Pancreas (tissue), 10 donors: ENCODE data around the gene USP31. TPM values are rescaled to one million over a fixed set of nuclear protein-coding genes. Genes with fewer than 3 reads are reported as not detected.
A peak's percentile ranks its signal among the peaks of the same experiment; 100 is the strongest.

Experiments
- ATAC-seq, 4 donors: fragments of 200-7000 bp; cut with Tn5 transposase; one replicate each; pipeline versions ENCODE4 v1.8.0 to v1.9.1; 2020; ENCODE audit warnings: mild to moderate bottlenecking in 4 of 4, moderate library complexity in 4 of 4
- DNase-seq, 6 donors: peaks; one replicate each; pipeline ENCODE4 v3.0.0-alpha.2; 2020
- FAIRE-seq: peaks from 2 replicates; lab custom pipeline; 2012; peaks lifted over from hg19 to GRCh38; lab: Jason Lieb, UNC
- H3K27ac ChIP-seq, 4 donors: fragments of 200-600 bp; sonication (generic); 1 replicate in 3 of 4; 2 replicates in 1 of 4; pipeline versions ENCODE4 v1.5.0 to v1.8.0; 2020
- H3K27me3 ChIP-seq, 4 donors: fragments of 200-600 bp; one replicate each; pipeline ENCODE4 v1.8.0; 2021
- H3K36me3 ChIP-seq, 3 donors: fragments of 200-600 bp; sonication (generic) in 1 of 3; one replicate each; pipeline versions ENCODE4 v1.5.0 to v1.8.0; 2020 to 2021
- H3K4me1 ChIP-seq, 3 donors: fragments of 200-600 bp; one replicate each; pipeline ENCODE4 v1.8.0; 2021
- H3K4me3 ChIP-seq, 4 donors: fragments of 200-600 bp; sonication (generic) in 2 of 4; one replicate each; pipeline versions ENCODE4 v1.5.0 to v1.8.0; 2020 to 2021
- H3K9me3 ChIP-seq, 4 donors: fragments of 200-600 bp; one replicate each; pipeline ENCODE4 v1.8.0; 2021
- CTCF ChIP-seq, 4 donors: fragments of 200-600 bp; sonication (generic) in 3 of 4; IDR thresholded peaks; one replicate each; pipeline versions ENCODE4 v1.5.0 to v1.8.0; 2021; ENCODE audit warnings: antibody characterized with exemption in 4 of 4
- WGBS, 2 donors: extraction: QIAGEN DNeasy Blood & Tissue Kit; methylation state at CpG; one replicate each; pipeline ENCODE4 v1.1.7; 2013; 5-methylcytosine and 5-hydroxymethylcytosine counted together
- intact Hi-C, 3 donors: fragments of 100-400 bp; cut with DNase I; formaldehyde crosslinking; loops; one replicate each; pipeline versions ENCODE4 v1.11.1 to v1.14.2; 2022
- polyA plus RNA-seq, 2 donors: library from polyadenylated mRNA; stranded (reverse); fragments of 200-250 nt; gene quantifications; one replicate each; pipeline ENCODE4 v1.2.3, GENCODE V29; 2013
- total RNA-seq, 6 donors: library from RNA; stranded (reverse); fragmentation: NEBNext Ultra II Directional in 4 of 6; extraction: Animal tissue kit (Norgen Biotek cat#: 25700) in 4 of 6; gene quantifications; one replicate each; pipeline versions ENCODE4 v1.2.1 to v1.2.4, GENCODE V29; 2021 to 2023
- donor health status: healthy with polysubstance abuse.
- donor health status: DM: no; HTN: no; CAD: no; lungs with moderate emphysema.
- donor health status: DM: no; HTN: no; CAD: no.
- donor health status: control.
- donor health status: control.
- donor health status: Bipolar disorder and iron deficiency.
- donor health status: DM: yes; HTN: yes; CAD: no.
- donor health status: DM: no; HTN: no; CAD: no.
- donor health status: DM: no; HTN: no; CAD: no.
- donor health status: DM: yes; HTN: yes; CAD: no.

The USP31 gene
- total RNA-seq, result 1 to 10 TPM; 4.6 to 10.0 (median 5.7) TPM
- 1 to 10 TPM; 1.9 to 6.0 TPM for polyA plus RNA-seq

- H3K27me3 ChIP-seq, result no peaks in the 10 kb centered on the region
- FAIRE-seq (no peak), ATAC-seq (peak; percentile 97 to 99 (median 98)), DNase-seq (peak; percentile 94 to 99 (median 96))
- H3K9me3 ChIP-seq, result no peaks in the 10 kb centered on the region
- H3K27ac ChIP-seq, result peak within 1 kb of the TSS; percentile 37 to 72 (median 65)
- intact Hi-C loops, result no loop called here
- H3K4me3 ChIP-seq, result peak within 1 kb of the TSS; percentile 57 to 81 (median 68)
- H3K36me3 ChIP-seq, result no peaks in the 10 kb centered on the region
- H3K4me1 ChIP-seq, result peaks cover 0 to 22% (median 4%) of the 10 kb centered on the region in 3 donors
- no peak for TF ChIP-seq CTCF (IDR thresholded peaks at IDR 0.05)
- 1% methylated on average over 32 to 75 of the region's 75 CpGs for WGBS, 2 donors
Observed at GRCh38 chr16:23149267-23149992, at the start of gene USP31. TSS of gene USP31 (minus strand) at chr16:23149452. CDS start at chr16:23149270, 182 bp downstream.

DNA sequence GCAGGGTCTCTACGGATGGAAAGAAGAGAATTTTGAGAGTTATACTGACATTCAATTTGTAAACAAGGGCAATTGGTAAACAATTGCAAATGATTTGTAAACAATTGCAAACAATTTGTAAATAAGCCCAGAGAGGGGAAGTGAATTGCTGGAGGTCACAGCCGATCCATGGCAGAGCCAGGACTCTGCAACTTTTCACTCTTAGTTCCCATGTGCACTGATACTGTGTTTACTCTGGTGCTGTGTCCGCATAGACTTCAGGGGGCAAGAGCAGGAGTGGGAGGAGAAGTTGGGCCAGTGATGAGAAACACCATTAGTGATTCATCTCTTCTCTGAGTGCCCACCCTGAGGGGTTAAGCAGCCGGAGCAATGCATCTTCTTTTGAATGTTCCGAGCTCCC is 47.3 kb upstream of the USP31 start:
- DNase-seq, result no peak
- H3K27ac ChIP-seq, result no peak overlapping the region
- WGBS, 2 donors, result 70 to 73% methylated on average over 5 of the region's 5 CpGs
- FAIRE-seq, result no peak
- H3K4me1 ChIP-seq, result peaks cover 0 to 10% (median 0%) of the 10 kb centered on the region in 3 donors
- no peak for TF ChIP-seq CTCF (IDR thresholded peaks at IDR 0.05)
- ATAC-seq, result no peak
- intact Hi-C loops, result no loop called here
- H3K4me3 ChIP-seq, result no peak overlapping the region
- no peaks in the 10 kb centered on the region for H3K9me3 ChIP-seq
- H3K27me3 ChIP-seq, result no peaks in the 10 kb centered on the region
- H3K36me3 ChIP-seq, result no peaks in the 10 kb centered on the region

GRCh38 chr16:23195366-23195978 is 46.2 kb upstream of the USP31 start:
- Histone ChIP-seq H3K4me1 (peaks cover 0 to 10% (median 0%) of the 10 kb centered on the region in 3 donors), H3K4me3 (no peak overlapping the region), H3K27ac (peak overlapping the region in 1 of 4 donors; percentile 62), H3K9me3 (no peaks in the 10 kb centered on the region), H3K36me3 (no peaks in the 10 kb centered on the region), H3K27me3 (no peaks in the 10 kb centered on the region)
- WGBS, 2 donors, result 56 to 60% methylated on average over 3 of the region's 3 CpGs
- DNase-seq, result no peak
- ATAC-seq, result peak in 2 of 4 donors; percentile 52 to 58
- FAIRE-seq, result no peak
- intact Hi-C loops, result no loop called here
- TF ChIP-seq CTCF (IDR thresholded peaks at IDR 0.05), result no peak

DNA sequence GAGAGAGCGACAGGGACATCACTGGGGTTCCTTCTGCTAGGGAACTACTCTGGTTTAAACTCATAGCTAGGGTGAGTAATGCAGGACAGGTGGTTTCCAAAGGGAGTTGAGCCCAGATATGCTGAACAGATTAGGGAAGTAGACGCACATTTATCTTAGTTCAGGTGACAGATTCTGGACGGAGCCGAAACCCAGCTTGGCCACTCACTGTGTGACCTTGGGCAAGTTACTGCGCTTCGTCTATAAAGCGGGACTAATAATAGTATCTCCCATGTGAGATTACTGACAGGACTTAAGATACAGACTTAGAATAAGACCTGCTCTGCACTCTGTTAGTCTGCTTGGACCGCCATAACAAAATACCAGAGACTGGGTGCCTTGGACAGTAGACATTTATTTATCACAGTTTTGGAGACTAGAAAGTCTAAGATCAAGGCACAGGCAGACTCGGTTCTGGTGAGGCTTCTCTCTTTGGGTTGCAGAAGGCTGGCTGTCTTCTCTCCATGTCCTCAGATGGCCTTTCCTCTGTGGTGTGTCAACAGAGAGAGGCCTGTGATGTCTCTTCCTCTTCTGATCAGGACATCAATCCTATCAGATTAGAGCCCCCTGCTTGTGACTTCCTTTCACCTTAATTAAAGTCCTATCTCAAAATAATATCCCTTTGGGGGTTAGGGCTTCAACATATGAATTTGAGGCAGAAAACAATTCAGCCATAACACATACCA is 45.4 kb upstream of the USP31 start:
- Histone ChIP-seq H3K4me3 (no peak overlapping the region), H3K27ac (peak overlapping the region in 2 of 4 donors; percentile 57 to 62), H3K9me3 (no peaks in the 10 kb centered on the region), H3K4me1 (peaks cover 0 to 10% (median 0%) of the 10 kb centered on the region in 3 donors), H3K36me3 (no peaks in the 10 kb centered on the region), H3K27me3 (no peaks in the 10 kb centered on the region)
- no peak for TF ChIP-seq CTCF (IDR thresholded peaks at IDR 0.05)
- FAIRE-seq (no peak), ATAC-seq (peak; percentile 40 to 92 (median 80)), DNase-seq (peak in 2 of 6 donors; percentile 19 to 25)
- intact Hi-C loops, result no loop called here
- 27 to 30% methylated on average over 9 of the region's 9 CpGs for WGBS, 2 donors
